Activated T-helper 1 cell treated with Interleukin-2 at 50 U/mL for 16 hours (primary cell): ENCODE data around the gene RHAG.
"Not testable (repeated sequence)": the region's sequence is repeated elsewhere in the genome, so short reads cannot be mapped to it uniquely, and the experiment has no call there.

Experiments used
- DNase-seq: peaks from one replicate; pipeline ENCODE4 v3.0.0-alpha.2; 2020; ENCODE audit warnings: low read depth

RHAG gene

GRCh38 chr6:49635978-49636712, 494 bp downstream of the RHAG start:
- DNase-seq = no peak

GRCh38 chr6:49635480-49635879, 1.2 kb downstream of the RHAG start:
- no peak for DNase-seq

- DNase-seq = no peak
Measured at GRCh38 chr6:49634836-49635218, 1.8 kb downstream of the RHAG start.

GRCh38 chr6:49634092-49634835, 2.4 kb downstream of the RHAG start:
- DNase-seq = no peak

GRCh38 chr6:49633541-49633940, 3.1 kb downstream of the RHAG start:
- DNase-seq = no peak

GRCh38 chr6:49632727-49633126, 3.9 kb downstream of the RHAG start:
- no peak for DNase-seq

GRCh38 chr6:49629485-49630088, 7.1 kb downstream of the RHAG start:
- not testable (repeated sequence) for DNase-seq

- DNase-seq = no peak
Measured at GRCh38 chr6:49626811-49627210, 9.8 kb downstream of the RHAG start.

- no peak for DNase-seq
Measured at GRCh38 chr6:49618257-49618656, 18.4 kb downstream of the RHAG start.

- not testable (repeated sequence) for DNase-seq
Measured at GRCh38 chr6:49614144-49614543, 22.5 kb downstream of the RHAG start.

- DNase-seq = no peak
Measured at GRCh38 chr6:49609285-49609684, 27.4 kb downstream of the RHAG start.

GRCh38 chr6:49608275-49608674, 28.4 kb downstream of the RHAG start:
- not testable (repeated sequence) for DNase-seq

- no peak for DNase-seq
Measured at GRCh38 chr6:49607391-49607982, 29.2 kb downstream of the RHAG start.

GRCh38 chr6:49606721-49607390, 29.8 kb downstream of the RHAG start:
- DNase-seq = no peak

- not testable (repeated sequence) for DNase-seq
Measured at GRCh38 chr6:49604080-49604479, 32.6 kb downstream of the RHAG start.

GRCh38 chr6:49587262-49587661, 49.4 kb downstream of the RHAG start:
- not testable (repeated sequence) for DNase-seq

GRCh38 chr6:49582529-49582928, 54.1 kb downstream of the RHAG start:
- DNase-seq = no peak

- no peak for DNase-seq
Measured at GRCh38 chr6:49579649-49580048, 57.0 kb downstream of the RHAG start.

GRCh38 chr6:49576618-49577017, 60.0 kb downstream of the RHAG start:
- DNase-seq = no peak

GRCh38 chr6:49570474-49571079, 66.1 kb downstream of the RHAG start:
- DNase-seq = no peak

- DNase-seq = no peak
Measured at GRCh38 chr6:49565855-49566254, 70.8 kb downstream of the RHAG start.

GRCh38 chr6:49565261-49565660, 71.4 kb downstream of the RHAG start:
- DNase-seq = no peak
